ENCODE data around the gene ZNF70.

Gene ZNF70

DNA sequence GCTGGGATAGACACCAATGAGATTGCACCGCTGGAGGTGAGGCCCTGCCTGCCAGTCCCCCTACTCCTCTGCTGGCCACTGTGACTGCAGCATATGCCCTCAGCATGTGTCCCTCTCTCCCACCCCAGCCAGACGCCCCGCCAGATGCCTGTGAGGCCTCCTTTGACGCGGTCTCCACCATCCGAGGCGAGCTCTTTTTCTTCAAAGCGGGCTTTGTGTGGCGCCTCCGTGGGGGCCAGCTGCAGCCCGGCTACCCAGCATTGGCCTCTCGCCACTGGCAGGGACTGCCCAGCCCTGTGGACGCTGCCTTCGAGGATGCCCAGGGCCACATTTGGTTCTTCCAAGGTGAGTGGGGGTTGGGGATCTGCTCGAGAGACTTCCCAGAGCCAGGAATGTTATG is 30.2 kb upstream of the ZNF70 start:
- no peak overlapping the region for H3K4me2 ChIP-seq (ENCODE audit: low read length, poor library complexity, severe bottlenecking)
- H3K4ac ChIP-seq (ENCODE audit: low read depth in 1 of 2, low read length in 2 of 2), result no peak overlapping the region
- H3K27ac ChIP-seq (ENCODE audit: low read length, poor library complexity, severe bottlenecking), result no peak overlapping the region
- peak overlapping the region in 1 of 2 experiments; percentile 49 for H2BK12ac ChIP-seq (ENCODE audit: low read length in 2 of 2)
- WGBS, result 88% methylated on average over 15 of the region's 15 CpGs
- H3K9me3 ChIP-seq (ENCODE audit: control insufficient read depth, low read length), result no peaks in the 10 kb centered on the region
- DNase-seq, result no peak
- H2AK5ac ChIP-seq (ENCODE audit: low read length, severe bottlenecking), result peak overlapping the region; percentile 11
- no peak overlapping the region for H2BK5ac ChIP-seq (ENCODE audit: low read depth, low read length, poor library complexity, severe bottlenecking)
- peaks cover 33% of the 10 kb centered on the region for H3K4me1 ChIP-seq (ENCODE audit: control insufficient read depth, insufficient read depth, low read depth, low read length)
- no peak overlapping the region for H3K23ac ChIP-seq (ENCODE audit: low read length in 2 of 2)
- H3K18ac ChIP-seq (ENCODE audit: low read depth in 1 of 2, low read length in 2 of 2), result peak overlapping the region; percentile 28 to 52
- H2BK15ac ChIP-seq (ENCODE audit: low read depth, poor library complexity, severe bottlenecking), result peak overlapping the region; percentile 78
- H3K4me3 ChIP-seq (ENCODE audit: insufficient read depth in 1 of 2, low read depth in 1 of 2, low read length in 2 of 2), result peak overlapping the region in 1 of 2 experiments; percentile 32
- H3K14ac ChIP-seq (ENCODE audit: low read length in 2 of 2), result peak overlapping the region in 1 of 2 experiments; percentile 35
- no peak overlapping the region for H2AFZ ChIP-seq (ENCODE audit: low read depth, low read length)
- H4K91ac ChIP-seq (ENCODE audit: low read length), result peak overlapping the region; percentile 77
- no peak overlapping the region for H2BK120ac ChIP-seq (ENCODE audit: low read depth, low read length)
- H3K79me1 ChIP-seq (replicated peaks; ENCODE audit: low read length, poor library complexity, severe bottlenecking), result no peaks in the 10 kb centered on the region
- H3K36me3 ChIP-seq (ENCODE audit: control insufficient read depth in 1 of 2, insufficient read depth in 2 of 2, low read depth in 1 of 2, low read length in 2 of 2), result peaks cover 0 to 15% of the 10 kb centered on the region in 2 experiments
- H4K8ac ChIP-seq (ENCODE audit: low read length), result peak overlapping the region; percentile 56
- no peaks in the 10 kb centered on the region for H3K27me3 ChIP-seq (ENCODE audit: control insufficient read depth in 1 of 2, insufficient read depth in 1 of 2, low read length in 2 of 2)
- H3K9ac ChIP-seq (ENCODE audit: low read length), result peak overlapping the region; percentile 27

GRCh38 chr22:23780146-23780748 is 29.3 kb upstream of the ZNF70 start:
- Histone ChIP-seq H3K4ac (ENCODE audit: low read depth in 1 of 2, low read length in 2 of 2) (no peak overlapping the region), H3K14ac (ENCODE audit: low read length in 2 of 2) (no peak overlapping the region), H3K18ac (ENCODE audit: low read depth in 1 of 2, low read length in 2 of 2) (no peak overlapping the region), H2BK5ac (ENCODE audit: low read depth, low read length, poor library complexity, severe bottlenecking) (no peak overlapping the region), H3K9ac (ENCODE audit: low read length) (no peak overlapping the region), H3K4me3 (ENCODE audit: insufficient read depth in 1 of 2, low read depth in 1 of 2, low read length in 2 of 2) (no peak overlapping the region), H3K27me3 (ENCODE audit: control insufficient read depth in 1 of 2, insufficient read depth in 1 of 2, low read length in 2 of 2) (no peaks in the 10 kb centered on the region), H3K4me2 (ENCODE audit: low read length, poor library complexity, severe bottlenecking) (no peak overlapping the region), H2BK120ac (ENCODE audit: low read depth, low read length) (no peak overlapping the region), H3K79me1 (replicated peaks; ENCODE audit: low read length, poor library complexity, severe bottlenecking) (no peaks in the 10 kb centered on the region), H3K27ac (ENCODE audit: low read length, poor library complexity, severe bottlenecking) (no peak overlapping the region), H4K8ac (ENCODE audit: low read length) (no peak overlapping the region), H3K4me1 (ENCODE audit: control insufficient read depth, insufficient read depth, low read depth, low read length) (peaks cover 33% of the 10 kb centered on the region), H2BK12ac (ENCODE audit: low read length in 2 of 2) (no peak overlapping the region), H3K23ac (ENCODE audit: low read length in 2 of 2) (no peak overlapping the region), H2AK5ac (ENCODE audit: low read length, severe bottlenecking) (no peak overlapping the region), H2AFZ (ENCODE audit: low read depth, low read length) (no peak overlapping the region), H4K91ac (ENCODE audit: low read length) (no peak overlapping the region), H2BK15ac (ENCODE audit: low read depth, poor library complexity, severe bottlenecking) (no peak overlapping the region), H3K36me3 (ENCODE audit: control insufficient read depth in 1 of 2, insufficient read depth in 2 of 2, low read depth in 1 of 2, low read length in 2 of 2) (peaks cover 0 to 15% of the 10 kb centered on the region in 2 experiments), H3K9me3 (ENCODE audit: control insufficient read depth, low read length) (no peaks in the 10 kb centered on the region)
- WGBS, result 91% methylated on average over 20 of the region's 20 CpGs
- DNase-seq, result no peak

- Histone ChIP-seq H2BK12ac (ENCODE audit: low read length in 2 of 2) (peak overlapping the region in 1 of 2 experiments; percentile 45), H3K4me1 (ENCODE audit: control insufficient read depth, insufficient read depth, low read depth, low read length) (peaks cover 38% of the 10 kb centered on the region), H3K23ac (ENCODE audit: low read length in 2 of 2) (no peak overlapping the region), H2BK15ac (ENCODE audit: low read depth, poor library complexity, severe bottlenecking) (no peak overlapping the region), H4K91ac (ENCODE audit: low read length) (no peak overlapping the region), H4K8ac (ENCODE audit: low read length) (no peak overlapping the region), H3K9ac (ENCODE audit: low read length) (no peak overlapping the region), H3K27me3 (ENCODE audit: control insufficient read depth in 1 of 2, insufficient read depth in 1 of 2, low read length in 2 of 2) (no peaks in the 10 kb centered on the region), H2BK5ac (ENCODE audit: low read depth, low read length, poor library complexity, severe bottlenecking) (no peak overlapping the region), H3K18ac (ENCODE audit: low read depth in 1 of 2, low read length in 2 of 2) (no peak overlapping the region), H3K4me3 (ENCODE audit: insufficient read depth in 1 of 2, low read depth in 1 of 2, low read length in 2 of 2) (no peak overlapping the region), H3K14ac (ENCODE audit: low read length in 2 of 2) (no peak overlapping the region), H3K36me3 (ENCODE audit: control insufficient read depth in 1 of 2, insufficient read depth in 2 of 2, low read depth in 1 of 2, low read length in 2 of 2) (peaks cover 0 to 15% of the 10 kb centered on the region in 2 experiments), H3K4ac (ENCODE audit: low read depth in 1 of 2, low read length in 2 of 2) (no peak overlapping the region), H2BK120ac (ENCODE audit: low read depth, low read length) (no peak overlapping the region), H3K79me1 (replicated peaks; ENCODE audit: low read length, poor library complexity, severe bottlenecking) (no peaks in the 10 kb centered on the region), H3K9me3 (ENCODE audit: control insufficient read depth, low read length) (no peaks in the 10 kb centered on the region), H2AFZ (ENCODE audit: low read depth, low read length) (no peak overlapping the region), H3K27ac (ENCODE audit: low read length, poor library complexity, severe bottlenecking) (no peak overlapping the region), H2AK5ac (ENCODE audit: low read length, severe bottlenecking) (no peak overlapping the region), H3K4me2 (ENCODE audit: low read length, poor library complexity, severe bottlenecking) (no peak overlapping the region)
- DNase-seq, result no peak
- 90% methylated on average over 5 of the region's 5 CpGs for WGBS
Measured at GRCh38 chr22:23779731-23780130, 28.8 kb upstream of the ZNF70 start.

GRCh38 chr22:23779083-23779482 is 28.2 kb upstream of the ZNF70 start:
- Histone ChIP-seq H3K18ac (ENCODE audit: low read depth in 1 of 2, low read length in 2 of 2) (no peak overlapping the region), H4K91ac (ENCODE audit: low read length) (no peak overlapping the region), H3K79me1 (replicated peaks; ENCODE audit: low read length, poor library complexity, severe bottlenecking) (no peaks in the 10 kb centered on the region), H2AK5ac (ENCODE audit: low read length, severe bottlenecking) (peak overlapping the region; percentile 27), H4K8ac (ENCODE audit: low read length) (no peak overlapping the region), H3K36me3 (ENCODE audit: control insufficient read depth in 1 of 2, insufficient read depth in 2 of 2, low read depth in 1 of 2, low read length in 2 of 2) (peaks cover 0 to 15% of the 10 kb centered on the region in 2 experiments), H3K9me3 (ENCODE audit: control insufficient read depth, low read length) (no peaks in the 10 kb centered on the region), H3K23ac (ENCODE audit: low read length in 2 of 2) (no peak overlapping the region), H2BK120ac (ENCODE audit: low read depth, low read length) (no peak overlapping the region), H3K27me3 (ENCODE audit: control insufficient read depth in 1 of 2, insufficient read depth in 1 of 2, low read length in 2 of 2) (no peaks in the 10 kb centered on the region), H3K4me2 (ENCODE audit: low read length, poor library complexity, severe bottlenecking) (no peak overlapping the region), H3K4ac (ENCODE audit: low read depth in 1 of 2, low read length in 2 of 2) (no peak overlapping the region), H2BK12ac (ENCODE audit: low read length in 2 of 2) (no peak overlapping the region), H3K9ac (ENCODE audit: low read length) (no peak overlapping the region), H3K4me3 (ENCODE audit: insufficient read depth in 1 of 2, low read depth in 1 of 2, low read length in 2 of 2) (no peak overlapping the region), H3K4me1 (ENCODE audit: control insufficient read depth, insufficient read depth, low read depth, low read length) (peaks cover 40% of the 10 kb centered on the region), H3K14ac (ENCODE audit: low read length in 2 of 2) (no peak overlapping the region), H2BK5ac (ENCODE audit: low read depth, low read length, poor library complexity, severe bottlenecking) (no peak overlapping the region), H3K27ac (ENCODE audit: low read length, poor library complexity, severe bottlenecking) (no peak overlapping the region), H2AFZ (ENCODE audit: low read depth, low read length) (no peak overlapping the region), H2BK15ac (ENCODE audit: low read depth, poor library complexity, severe bottlenecking) (no peak overlapping the region)
- no peak for DNase-seq
- 93% methylated on average over 16 of the region's 16 CpGs for WGBS

Measured in mesenchymal stem cell (in vitro differentiated cells and primary cell).